CD8-positive, alpha-beta memory T cell (primary cell): Measurements from ENCODE around the gene NAP1L1. TPM values are rescaled to one million over a fixed set of nuclear protein-coding genes. Genes with fewer than 3 reads are reported as not detected.

Experiments used
- CTCF ChIA-PET: fragments of 350-600 bp; sonication (Branson Sonifier 250); formaldehyde crosslinking; loops from one replicate; lab custom pipeline; 2021; ENCODE audit warnings: antibody characterized with exemption; lab: Charles Lee
- POLR2A ChIA-PET: fragments of 350-600 bp; sonication (Branson Sonifier 250); formaldehyde crosslinking; loops from one replicate; lab custom pipeline; 2021; ENCODE audit warnings: antibody characterized with exemption; lab: Charles Lee
- DNase-seq, 5 donors: peaks; one replicate each; pipeline versions ENCODE4 v3.0.0 to v3.0.0-alpha.2; 2020 to 2022; ENCODE audit warnings: mixed read lengths in 1 of 5
- H3K27ac ChIP-seq: one replicate; pipeline ENCODE4 v1.7.0; 2013; ENCODE audit warnings: low read depth, mild to moderate bottlenecking, low read length, moderate library complexity
- H3K27me3 ChIP-seq: 2 replicates; pipeline ENCODE4 v1.7.0; 2013; ENCODE audit warnings: low read length, mild to moderate bottlenecking; ENCODE audit not compliant: insufficient read depth, poor library complexity, severe bottlenecking
- H3K36me3 ChIP-seq: 2 replicates; pipeline ENCODE4 v1.7.0; 2013; ENCODE audit warnings: mild to moderate bottlenecking, low read length, moderate library complexity; ENCODE audit not compliant: insufficient read depth
- H3K4me1 ChIP-seq: 2 replicates; pipeline ENCODE4 v1.7.0; 2013; ENCODE audit warnings: mild to moderate bottlenecking, low read length, moderate library complexity; ENCODE audit not compliant: insufficient read depth
- H3K4me3 ChIP-seq: 2 replicates; pipeline ENCODE4 v1.7.0; 2013; ENCODE audit warnings: mild to moderate bottlenecking, low read length
- H3K9me3 ChIP-seq: 2 replicates; pipeline ENCODE4 v1.7.0; 2013; ENCODE audit warnings: mild to moderate bottlenecking, low read length
- H3K27ac Mint-ChIP-seq, 8 donors: one replicate each; pipeline ENCODE4 v1.8.0; 2020 to 2021; ENCODE audit warnings: mixed read lengths in 8 of 8, mild to moderate bottlenecking in 6 of 8, inconsistent platforms in 3 of 8, moderate library complexity in 3 of 8
- H3K27me3 Mint-ChIP-seq, 2 donors: one replicate each; pipeline ENCODE4 v1.8.0; 2020 to 2021; ENCODE audit warnings: mixed read lengths in 2 of 2, mild to moderate bottlenecking in 1 of 2, moderate library complexity in 1 of 2
- H3K36me3 Mint-ChIP-seq, 3 donors: one replicate each; pipeline ENCODE4 v1.8.0; 2020 to 2021; ENCODE audit warnings: mixed read lengths in 3 of 3, inconsistent platforms in 1 of 3, mild to moderate bottlenecking in 1 of 3
- H3K4me1 Mint-ChIP-seq, 3 donors: one replicate each; pipeline ENCODE4 v1.8.0; 2020 to 2021; ENCODE audit warnings: mixed read lengths in 3 of 3, inconsistent platforms in 1 of 3, mild to moderate bottlenecking in 1 of 3
- H3K4me3 Mint-ChIP-seq, 7 donors: one replicate each; pipeline ENCODE4 v1.8.0; 2020 to 2021; ENCODE audit warnings: mixed read lengths in 7 of 7, mild to moderate bottlenecking in 6 of 7, moderate library complexity in 4 of 7, inconsistent platforms in 2 of 7
- H3K9me3 Mint-ChIP-seq, 5 donors: one replicate each; pipeline ENCODE4 v1.8.0; 2020 to 2022; ENCODE audit warnings: mixed read lengths in 5 of 5, mild to moderate bottlenecking in 3 of 5, moderate library complexity in 2 of 5, inconsistent platforms in 1 of 5
- polyA plus RNA-seq: library from polyadenylated mRNA; unstranded; fragments of 300-500 nt; fragmentation: Illumina TruSeq; gene quantifications from one replicate; pipeline ENCODE4 v1.2.3, GENCODE V29; 2021
- total RNA-seq, 2 experiments: library from RNA; stranded (reverse); gene quantifications; one replicate each; pipeline ENCODE4 v1.2.3, GENCODE V29; 2021

The NAP1L1 gene
- total and polyA plus RNA-seq, 3 experiments from 2014 or later = 166 to 964 (median 926) TPM

DNA sequence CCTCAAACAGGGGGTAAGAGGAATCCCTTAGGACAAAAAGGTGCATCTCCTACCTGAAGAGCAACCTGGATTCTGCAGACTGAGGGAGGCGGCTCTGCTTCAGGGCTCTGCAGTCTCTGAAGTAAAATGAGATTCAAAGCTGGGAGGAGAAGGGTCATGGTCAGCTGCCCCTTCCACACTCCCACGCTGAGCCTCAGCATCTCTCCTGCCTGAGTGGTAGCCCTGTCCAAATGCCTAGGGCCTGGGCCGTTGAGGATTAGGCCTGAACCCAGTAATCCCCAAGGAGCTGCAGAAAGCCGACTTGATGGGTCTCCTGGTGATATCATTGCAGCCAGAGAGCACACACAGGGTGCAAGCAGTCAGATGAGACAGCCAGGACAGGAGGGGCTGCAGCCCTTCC is 71.8 kb downstream of the NAP1L1 start:
- POLR2A ChIA-PET = no interaction called here
- CTCF ChIA-PET = interaction anchor here (1.0 kb wide), 1 partner anchor 19 kb away, joined by 4 read pairs; the partner anchor contains the start of gene PHLDA1
- H3K27me3 Mint-ChIP-seq = peaks cover 0 to 3% of the 10 kb centered on the region in 2 donors

DNA sequence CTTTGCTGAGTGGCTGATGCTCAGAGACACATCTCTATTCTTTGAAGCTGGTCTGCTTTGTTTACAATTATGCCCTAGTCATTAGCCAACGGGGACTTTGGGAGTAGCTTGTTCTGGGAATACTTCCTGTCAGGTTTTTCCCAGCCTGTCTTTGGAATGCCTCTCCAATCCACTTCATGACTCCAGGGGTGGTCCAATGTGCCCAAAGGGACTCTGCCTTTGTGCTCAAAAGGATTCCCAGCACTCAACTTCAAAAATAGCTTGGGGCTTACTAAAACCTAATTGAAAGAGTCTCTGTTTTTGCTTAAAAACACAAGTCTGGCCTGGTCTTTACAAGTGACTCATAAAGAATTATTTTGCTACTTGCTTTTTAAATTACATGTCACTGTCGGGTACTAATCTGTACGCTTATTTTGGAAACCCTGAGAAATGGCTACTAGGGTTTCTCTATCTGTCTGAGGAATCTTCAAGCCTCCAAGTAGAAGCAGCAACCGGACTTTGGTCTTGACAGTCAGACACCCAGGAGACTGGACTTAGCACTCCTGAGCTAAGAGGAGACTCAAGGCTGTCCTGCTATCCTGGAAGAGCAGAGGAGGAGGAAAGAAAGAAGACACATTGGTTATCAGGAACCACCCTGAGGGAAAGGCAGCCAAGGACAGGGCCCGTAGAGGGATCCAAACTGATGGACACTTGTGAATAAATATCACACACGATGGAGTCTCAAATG is 73.6 kb downstream of the NAP1L1 start:
- Mint-ChIP-seq H3K27ac (no peak overlapping the region), H3K4me3 (no peak overlapping the region), H3K4me1 (no peaks in the 10 kb centered on the region), H3K36me3 (no peaks in the 10 kb centered on the region), H3K27me3 (peaks cover 0 to 3% of the 10 kb centered on the region in 2 donors), H3K9me3 (no peaks in the 10 kb centered on the region)
- Histone ChIP-seq H3K27me3 (no peaks in the 10 kb centered on the region), H3K27ac (no peak overlapping the region), H3K4me1 (no peaks in the 10 kb centered on the region), H3K36me3 (no peaks in the 10 kb centered on the region), H3K4me3 (no peak overlapping the region), H3K9me3 (no peaks in the 10 kb centered on the region)
- CTCF ChIA-PET = interaction anchor here (1.2 kb wide), 1 partner anchor 21 kb away, joined by 3 read pairs; the partner anchor contains the start of gene PHLDA1
- DNase-seq = no peak
- POLR2A ChIA-PET = interaction anchor here (0.6 kb wide), 2 partner anchors 21 to 370 kb away, joined by 3 read pairs; partner anchors contain the start of gene PHLDA1

More for the DNA sequence above, 71.8 kb downstream of the NAP1L1 start:
- DNase-seq = no peak
- Mint-ChIP-seq H3K4me3 (no peak overlapping the region), H3K27ac (no peak overlapping the region), H3K9me3 (no peaks in the 10 kb centered on the region), H3K4me1 (no peaks in the 10 kb centered on the region), H3K36me3 (no peaks in the 10 kb centered on the region)
- no peaks in the 10 kb centered on the region for H3K9me3 ChIP-seq
- H3K4me1 ChIP-seq = no peaks in the 10 kb centered on the region
- H3K4me3 ChIP-seq = no peak overlapping the region
- H3K36me3 ChIP-seq = no peaks in the 10 kb centered on the region
- H3K27ac ChIP-seq = no peak overlapping the region
- H3K27me3 ChIP-seq = no peaks in the 10 kb centered on the region

DNA sequence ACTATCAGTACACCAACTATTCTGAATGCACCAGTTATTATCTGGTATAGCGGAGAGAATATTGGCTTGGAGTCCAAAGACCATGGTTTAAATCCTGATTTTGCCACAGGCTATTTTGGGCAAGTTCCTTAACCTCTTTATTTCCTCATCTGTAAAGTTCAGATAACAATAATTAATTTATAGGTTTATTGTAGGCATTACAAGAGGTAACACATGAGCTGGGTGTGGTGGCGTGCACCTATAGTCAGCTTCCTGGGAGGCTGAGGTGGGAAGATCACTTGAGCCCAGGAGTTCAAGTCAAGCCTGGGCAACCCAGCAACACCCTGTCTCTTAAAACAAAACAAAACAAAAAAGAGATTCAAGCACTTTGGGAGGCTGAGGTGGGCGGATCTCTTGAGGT is 76.1 kb downstream of the NAP1L1 start:
- H3K36me3 Mint-ChIP-seq = peaks cover 0 to 6% (median 0%) of the 10 kb centered on the region in 3 donors
- no peak overlapping the region for H3K4me3 Mint-ChIP-seq
- no peaks in the 10 kb centered on the region for H3K4me1 ChIP-seq
- DNase-seq = no peak
- H3K4me1 Mint-ChIP-seq = no peaks in the 10 kb centered on the region
- H3K36me3 ChIP-seq = no peaks in the 10 kb centered on the region
- ChIA-PET CTCF (no interaction called here), POLR2A (no interaction called here)
- no peaks in the 10 kb centered on the region for H3K9me3 Mint-ChIP-seq
- H3K27me3 ChIP-seq = no peaks in the 10 kb centered on the region
- peak overlapping the region in 1 of 8 donors; percentile 29 for H3K27ac Mint-ChIP-seq
- no peaks in the 10 kb centered on the region for H3K9me3 ChIP-seq
- H3K27me3 Mint-ChIP-seq = peaks cover 0 to 1% of the 10 kb centered on the region in 2 donors
- no peak overlapping the region for H3K4me3 ChIP-seq
- no peak overlapping the region for H3K27ac ChIP-seq

DNA sequence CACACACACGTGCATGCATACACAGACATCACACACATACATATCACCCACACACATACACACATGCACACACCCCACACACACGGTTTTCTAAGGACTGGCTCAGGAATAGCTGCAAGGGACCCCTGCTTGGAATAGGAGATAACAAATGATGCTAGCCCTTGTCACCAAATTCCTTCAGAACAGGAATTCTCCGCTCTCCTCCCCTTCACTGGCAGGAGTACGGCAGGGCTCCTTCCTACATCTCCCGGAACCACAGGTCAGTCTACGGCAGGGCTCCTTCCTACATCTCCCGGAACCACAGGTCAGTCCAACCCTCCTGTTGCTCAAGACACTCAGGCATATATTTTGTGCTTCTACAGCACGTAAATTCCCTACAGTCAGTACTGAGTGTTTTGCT is 76.8 kb downstream of the NAP1L1 start:
- H3K27me3 Mint-ChIP-seq = peaks cover 0 to 1% of the 10 kb centered on the region in 2 donors
- H3K27me3 ChIP-seq = no peaks in the 10 kb centered on the region
- H3K4me1 ChIP-seq = no peaks in the 10 kb centered on the region
- peak overlapping the region in 1 of 8 donors; percentile 3 for H3K27ac Mint-ChIP-seq
- H3K27ac ChIP-seq = no peak overlapping the region
- H3K9me3 ChIP-seq = no peaks in the 10 kb centered on the region
- no peaks in the 10 kb centered on the region for H3K36me3 ChIP-seq
- no peaks in the 10 kb centered on the region for H3K4me1 Mint-ChIP-seq
- ChIA-PET CTCF (no interaction called here), POLR2A (no interaction called here)
- peaks cover 0 to 6% (median 0%) of the 10 kb centered on the region in 3 donors for H3K36me3 Mint-ChIP-seq
- DNase-seq = no peak
- H3K4me3 ChIP-seq = no peak overlapping the region
- no peaks in the 10 kb centered on the region for H3K9me3 Mint-ChIP-seq
- no peak overlapping the region for H3K4me3 Mint-ChIP-seq

DNA sequence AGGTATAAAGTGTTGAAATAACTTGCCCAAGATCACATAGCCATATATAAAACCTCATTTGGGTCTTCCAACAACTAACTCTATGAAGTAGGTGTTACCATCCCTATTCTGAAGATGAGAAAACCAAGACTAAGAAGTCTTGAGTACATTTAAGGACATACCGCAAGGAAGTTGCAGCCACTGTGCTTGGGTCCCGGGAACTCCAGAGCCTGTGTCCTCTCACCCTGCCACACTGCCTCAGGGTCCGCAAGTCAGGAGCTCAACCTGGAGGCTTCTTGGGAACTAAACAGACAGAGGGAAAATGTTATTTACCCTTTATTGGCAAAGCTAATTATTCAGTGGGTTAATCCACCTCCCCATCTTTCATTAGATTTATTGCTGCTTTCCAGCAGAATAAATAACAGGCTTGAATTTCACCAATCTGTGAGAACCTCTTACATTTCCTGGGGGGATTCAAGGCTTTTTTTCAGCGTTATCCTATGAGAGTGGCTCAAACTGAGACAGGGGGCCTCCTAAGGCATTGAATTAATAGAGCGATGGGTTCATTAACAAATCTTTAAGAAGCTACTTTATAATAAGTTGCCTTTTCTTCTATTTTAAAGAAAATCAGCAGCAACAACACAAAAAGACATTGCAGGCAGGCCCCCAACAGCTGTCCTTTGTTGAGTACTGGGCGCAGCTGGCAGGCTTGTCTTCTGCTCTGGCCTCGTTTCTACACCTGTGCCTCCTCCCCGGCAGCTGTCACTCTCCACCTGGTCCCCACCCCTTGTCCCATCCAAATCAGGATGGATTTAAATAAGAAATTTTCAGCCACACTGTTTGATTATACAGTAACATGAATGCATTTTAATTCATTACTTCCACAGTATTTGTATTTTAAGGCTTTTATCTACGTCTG is 78.2 kb downstream of the NAP1L1 start:
- POLR2A ChIA-PET = no interaction called here
- H3K36me3 ChIP-seq = no peaks in the 10 kb centered on the region
- H3K9me3 Mint-ChIP-seq = no peaks in the 10 kb centered on the region
- no peaks in the 10 kb centered on the region for H3K9me3 ChIP-seq
- no peaks in the 10 kb centered on the region for H3K4me1 Mint-ChIP-seq
- H3K27ac Mint-ChIP-seq = peak overlapping the region in 1 of 8 donors; percentile 61
- peaks cover 0 to 6% (median 0%) of the 10 kb centered on the region in 3 donors for H3K36me3 Mint-ChIP-seq
- H3K4me1 ChIP-seq = no peaks in the 10 kb centered on the region
- CTCF ChIA-PET = interaction anchor here (1.2 to 1.3 kb wide), 2 partner anchors 22 to 25 kb away, joined by 3 to 4 read pairs; partner anchors contain the start of gene PHLDA1
- H3K4me3 ChIP-seq = no peak overlapping the region
- no peaks in the 10 kb centered on the region for H3K27me3 Mint-ChIP-seq
- no peak for DNase-seq
- H3K27me3 ChIP-seq = no peaks in the 10 kb centered on the region
- no peak overlapping the region for H3K4me3 Mint-ChIP-seq
- H3K27ac ChIP-seq = no peak overlapping the region

DNA sequence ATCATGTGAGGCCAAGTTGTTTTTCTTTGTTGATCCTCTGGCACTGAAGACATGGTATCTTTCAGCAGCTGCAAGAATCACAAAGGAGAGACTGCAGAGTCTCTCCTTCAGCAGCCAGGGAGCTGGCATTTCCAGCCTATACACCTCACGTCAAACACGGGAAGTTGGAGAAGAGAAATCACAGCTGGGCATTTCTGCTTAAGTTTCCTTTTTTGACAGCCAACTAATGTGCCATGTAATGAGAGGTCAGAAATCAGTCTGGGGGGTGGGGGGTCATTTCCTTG is 81.2 kb downstream of the NAP1L1 start:
- H3K4me3 Mint-ChIP-seq = no peak overlapping the region
- no peak overlapping the region for H3K27ac Mint-ChIP-seq
- ChIA-PET POLR2A (interaction anchor here (0.7 kb wide), 1 partner anchor 342 kb away, joined by 3 read pairs; no protein-coding TSS in a partner anchor), CTCF (no interaction called here)
- no peaks in the 10 kb centered on the region for H3K27me3 Mint-ChIP-seq
- DNase-seq = no peak
- no peak overlapping the region for H3K27ac ChIP-seq
- no peaks in the 10 kb centered on the region for H3K4me1 Mint-ChIP-seq
- H3K27me3 ChIP-seq = no peaks in the 10 kb centered on the region
- H3K4me3 ChIP-seq = no peak overlapping the region
- H3K4me1 ChIP-seq = no peaks in the 10 kb centered on the region
- no peaks in the 10 kb centered on the region for H3K9me3 Mint-ChIP-seq
- H3K36me3 Mint-ChIP-seq = peaks cover 0 to 6% (median 0%) of the 10 kb centered on the region in 3 donors
- no peaks in the 10 kb centered on the region for H3K9me3 ChIP-seq
- no peaks in the 10 kb centered on the region for H3K36me3 ChIP-seq

DNA sequence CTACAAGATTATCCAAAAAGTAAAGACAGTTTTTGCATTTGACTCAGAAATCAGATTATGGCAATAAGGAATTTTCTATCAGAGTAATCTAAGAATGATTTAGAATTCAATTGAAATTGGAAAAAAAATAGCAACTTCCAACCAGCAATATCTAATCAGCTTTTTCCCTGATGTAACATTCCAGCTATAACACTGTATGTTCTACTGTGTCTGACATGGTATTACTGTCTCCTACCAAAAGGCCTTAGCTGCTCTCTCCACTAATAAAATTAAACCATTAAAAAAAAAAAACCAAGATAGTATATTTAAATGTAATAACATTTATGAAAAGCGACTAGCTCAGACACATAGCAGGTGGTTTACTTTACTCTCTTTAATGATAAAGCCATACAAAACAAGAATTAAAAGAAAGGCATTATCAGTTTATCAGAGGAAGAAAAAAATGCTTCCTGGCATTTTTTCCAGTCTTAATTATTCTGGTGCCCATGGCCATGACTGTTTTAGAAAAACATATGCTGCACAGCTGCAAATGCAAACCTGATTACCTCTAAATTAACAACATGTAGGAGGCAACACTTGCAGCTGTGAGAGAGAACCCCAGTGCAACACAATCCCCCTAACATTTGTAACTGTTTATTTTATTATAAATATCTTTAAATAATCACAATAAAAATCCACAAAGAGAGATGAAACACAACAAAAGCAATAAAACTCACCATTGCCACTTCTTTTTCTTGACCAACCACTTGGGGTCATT is 81.7 kb downstream of the NAP1L1 start:
- no peak overlapping the region for H3K4me3 ChIP-seq
- POLR2A ChIA-PET = interaction anchor here (0.7 kb wide), 1 partner anchor 341 kb away, joined by 3 read pairs; no protein-coding TSS in a partner anchor
- CTCF ChIA-PET = interaction anchor here (0.6 to 1.0 kb wide), 2 partner anchors 13 to 548 kb away, joined by 3 read pairs; no protein-coding TSS in a partner anchor
- H3K36me3 Mint-ChIP-seq = peaks cover 0 to 6% (median 0%) of the 10 kb centered on the region in 3 donors
- no peak overlapping the region for H3K27ac Mint-ChIP-seq
- no peak overlapping the region for H3K27ac ChIP-seq
- H3K27me3 Mint-ChIP-seq = no peaks in the 10 kb centered on the region
- H3K4me3 Mint-ChIP-seq = no peak overlapping the region
- DNase-seq = no peak
- no peaks in the 10 kb centered on the region for H3K27me3 ChIP-seq
- H3K9me3 Mint-ChIP-seq = no peaks in the 10 kb centered on the region
- no peaks in the 10 kb centered on the region for H3K9me3 ChIP-seq
- H3K36me3 ChIP-seq = no peaks in the 10 kb centered on the region
- no peaks in the 10 kb centered on the region for H3K4me1 ChIP-seq
- no peaks in the 10 kb centered on the region for H3K4me1 Mint-ChIP-seq
